NCI-H2227 (cell line): ENCODE data around the gene LRP1B.

ENCODE experiments used
- DNase-seq: peaks from one replicate; lab custom pipeline; 2025; ENCODE audit not compliant: unreplicated experiment; lab: John Stamatoyannopoulos, UW

The LRP1B gene

GRCh38 chr2:141601511-141602152 lies 529.2 kb downstream of the LRP1B start:
- DNase-seq: no peak

DNA sequence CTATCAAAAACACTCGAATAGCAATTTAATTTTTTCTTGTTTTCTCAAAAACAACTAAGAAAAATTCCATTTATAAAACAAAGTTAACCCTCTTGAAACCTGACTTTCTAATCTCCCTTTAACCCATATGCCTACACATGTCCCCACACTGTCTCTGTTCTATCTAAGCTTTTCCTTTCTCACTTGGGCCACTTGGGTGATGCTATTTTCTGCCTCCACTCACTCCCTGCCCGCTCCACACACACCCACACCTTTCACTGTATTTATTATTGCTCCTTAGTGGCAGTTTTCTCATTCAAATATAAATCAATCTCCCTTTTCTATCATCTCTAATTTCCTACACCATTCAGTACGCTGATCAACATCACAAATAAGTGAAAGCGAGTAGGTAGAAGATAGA lies 531.1 kb downstream of the LRP1B start:
- no peak for DNase-seq

- no peak for DNase-seq
Measured at GRCh38 chr2:141598982-141599381, 531.8 kb downstream of the LRP1B start.

DNA sequence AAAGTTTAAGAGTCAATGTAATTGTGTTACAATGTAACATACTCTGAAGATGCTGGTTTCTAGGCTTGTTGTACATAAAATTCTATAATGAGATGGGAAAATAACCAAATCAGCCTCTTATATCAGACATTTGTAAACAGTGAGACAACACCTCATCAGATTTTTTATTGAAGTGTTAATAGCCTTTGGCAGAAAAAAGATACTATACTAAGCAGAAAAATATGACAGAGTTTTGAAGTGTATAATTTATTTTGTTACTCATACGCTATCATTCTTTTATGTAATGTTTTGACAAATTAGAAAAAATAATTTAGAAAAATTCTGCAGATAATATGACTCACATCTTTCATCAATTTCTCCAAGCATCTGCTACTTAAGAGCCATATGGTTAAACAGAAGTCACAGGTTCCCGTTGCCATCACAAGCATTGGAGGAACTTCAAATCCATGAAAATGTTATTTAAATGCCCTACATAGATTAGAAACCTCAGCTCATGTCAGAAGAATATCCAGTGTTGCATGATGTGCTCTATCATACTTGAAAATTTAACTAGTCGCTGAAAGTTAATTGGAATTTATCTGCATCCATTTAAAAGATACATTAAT lies 535.4 kb downstream of the LRP1B start:
- DNase-seq: no peak

- DNase-seq: no peak
Measured at GRCh38 chr2:141591787-141592186, 539.0 kb downstream of the LRP1B start.

GRCh38 chr2:141590620-141591019 lies 540.2 kb downstream of the LRP1B start:
- DNase-seq: no peak

GRCh38 chr2:141589314-141589713 lies 541.5 kb downstream of the LRP1B start:
- DNase-seq: no peak

DNA sequence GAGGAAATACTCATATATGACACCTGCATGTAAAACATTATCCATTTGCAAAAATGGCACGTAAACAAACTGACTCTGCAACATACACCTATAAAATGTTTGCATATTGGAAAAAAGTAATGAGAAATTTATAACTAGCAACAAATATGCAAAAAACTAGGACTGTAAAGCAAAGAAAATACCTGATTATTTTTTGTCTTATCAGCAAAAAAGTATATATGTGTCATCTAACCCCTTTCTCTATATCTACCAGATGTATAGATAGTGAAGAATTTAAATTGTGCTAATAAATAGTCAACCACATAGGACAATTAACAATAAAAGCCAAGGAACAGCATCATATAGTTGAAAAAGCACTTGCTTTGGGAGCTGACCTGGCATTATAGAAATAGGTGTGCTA lies 543.8 kb downstream of the LRP1B start:
- no peak for DNase-seq

DNA sequence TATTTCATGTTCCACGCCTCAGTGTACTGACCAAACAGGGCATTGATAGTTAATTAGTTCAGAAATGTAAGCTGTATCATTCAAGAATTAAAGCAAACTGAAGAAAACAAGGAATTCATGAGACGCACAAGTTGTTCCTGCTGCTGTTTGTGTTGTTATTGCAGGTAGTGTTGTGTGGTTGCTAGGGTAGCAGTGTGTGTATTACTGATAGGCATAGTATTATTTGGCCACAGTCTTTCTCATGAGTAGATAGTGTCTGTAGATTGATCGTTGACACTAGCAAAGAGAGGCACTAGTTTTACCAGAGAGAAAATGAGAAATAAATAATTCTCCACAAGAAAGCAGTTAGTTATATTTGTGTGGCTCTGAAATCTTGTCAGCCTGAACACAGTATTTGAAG lies 548.6 kb downstream of the LRP1B start:
- DNase-seq: no peak

DNA sequence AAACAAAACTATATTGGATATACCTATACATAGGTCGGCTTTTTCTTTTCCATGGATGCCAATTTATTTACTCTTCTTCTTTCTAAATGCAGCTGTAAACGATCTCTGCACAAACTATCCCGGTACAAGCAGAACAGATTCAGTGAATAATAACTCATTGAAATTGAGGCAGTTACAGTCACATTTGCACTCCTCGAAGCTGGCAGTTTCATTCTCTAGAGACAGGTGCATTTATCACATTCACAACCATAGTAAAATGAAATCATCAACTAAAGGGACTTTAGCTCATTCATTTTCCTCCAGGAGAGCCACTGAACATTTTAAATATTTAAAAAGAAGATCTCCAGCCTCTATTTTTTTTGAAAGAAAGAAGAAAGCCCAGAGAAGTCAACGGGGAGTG lies 551.7 kb downstream of the LRP1B start:
- DNase-seq: no peak

GRCh38 chr2:141570474-141571131 lies 560.2 kb downstream of the LRP1B start:
- DNase-seq: no peak

DNA sequence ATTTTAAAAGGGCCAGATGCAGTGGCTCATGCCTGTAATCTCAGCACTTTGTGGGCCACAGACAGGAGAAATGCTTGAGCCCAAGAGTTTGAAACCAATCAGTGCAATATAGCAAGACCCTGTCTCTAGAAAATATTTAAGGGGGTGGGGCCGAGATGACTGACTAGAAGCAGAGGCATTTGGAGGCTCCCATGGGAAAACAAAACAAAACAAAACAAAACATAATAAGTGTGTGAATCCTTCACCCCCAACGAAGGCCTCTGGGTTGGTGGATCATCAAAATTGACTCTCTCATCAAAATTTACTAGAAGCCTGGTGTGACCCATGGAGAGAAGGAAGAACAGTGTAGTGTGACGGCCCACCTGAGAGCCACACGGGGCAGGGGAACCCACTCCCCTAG lies 560.9 kb downstream of the LRP1B start:
- DNase-seq: no peak

DNA sequence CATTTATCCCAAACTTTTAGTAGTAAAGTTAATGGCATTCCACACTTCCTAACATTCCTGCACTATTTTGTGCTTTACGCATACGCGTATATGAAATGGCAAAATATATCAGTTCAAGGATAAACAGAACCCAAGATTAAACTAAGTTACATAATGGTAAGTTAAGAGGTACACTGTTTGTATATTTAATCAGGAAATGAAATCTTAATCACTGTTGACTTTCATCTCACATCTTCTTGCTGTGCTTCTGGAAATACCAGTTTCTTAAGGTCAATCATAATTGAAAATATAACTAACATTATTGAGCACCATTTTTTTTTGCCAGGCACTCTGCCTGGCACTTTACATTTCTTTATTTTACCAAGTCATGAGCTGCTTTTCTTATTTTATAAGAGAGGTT lies 565.2 kb downstream of the LRP1B start:
- no peak for DNase-seq

- DNase-seq: no peak
Measured at GRCh38 chr2:141560723-141561122, 570.1 kb downstream of the LRP1B start.

GRCh38 chr2:141557329-141558095 lies 573.3 kb downstream of the LRP1B start:
- DNase-seq: no peak

DNA sequence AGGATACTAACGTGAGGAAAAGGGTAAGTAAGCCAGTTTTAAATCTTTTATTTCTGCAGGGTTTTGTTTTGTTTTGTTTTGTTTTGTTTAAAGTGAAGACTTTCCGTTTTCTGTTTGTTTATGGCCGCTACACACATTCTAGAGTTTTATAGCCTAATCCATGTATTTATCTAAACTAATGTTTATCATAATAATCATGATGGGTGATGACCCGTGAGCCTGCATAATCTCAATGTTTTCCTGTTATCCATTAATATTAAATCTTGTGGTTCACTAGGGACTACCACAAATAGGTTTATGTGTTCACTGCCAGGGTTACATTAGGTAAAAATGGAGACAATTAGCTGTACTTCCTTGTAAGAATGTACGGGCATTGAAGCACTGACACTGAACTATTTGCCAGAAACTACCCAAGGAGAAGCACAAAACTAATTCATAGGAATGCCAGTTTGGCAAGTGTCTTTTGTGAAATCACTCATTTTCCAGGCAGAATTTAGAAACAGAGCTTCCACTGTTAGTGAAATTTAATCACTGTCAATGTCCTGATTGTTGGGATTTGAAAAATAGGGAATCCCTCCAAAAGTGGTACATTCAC lies 574.8 kb downstream of the LRP1B start:
- DNase-seq: no peak

DNA sequence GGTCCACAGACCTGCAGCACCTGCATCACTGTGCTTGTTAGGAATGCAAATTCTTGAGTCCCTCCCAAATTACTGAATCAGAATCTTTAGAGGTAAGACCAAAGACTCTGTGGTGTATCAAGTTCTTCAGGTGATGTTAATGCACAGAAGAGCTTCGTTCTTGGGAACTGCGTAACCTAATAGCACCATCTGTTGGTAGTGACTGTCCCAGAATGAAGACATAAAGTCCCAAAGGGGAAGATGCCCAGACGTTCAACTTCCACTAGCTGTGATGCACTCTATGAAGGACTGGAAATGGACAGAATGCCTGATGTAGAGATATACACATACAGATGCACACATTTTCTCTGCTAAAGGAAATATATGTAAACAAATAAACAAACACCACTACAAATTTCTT lies 576.0 kb downstream of the LRP1B start:
- DNase-seq: peak; percentile 16

DNA sequence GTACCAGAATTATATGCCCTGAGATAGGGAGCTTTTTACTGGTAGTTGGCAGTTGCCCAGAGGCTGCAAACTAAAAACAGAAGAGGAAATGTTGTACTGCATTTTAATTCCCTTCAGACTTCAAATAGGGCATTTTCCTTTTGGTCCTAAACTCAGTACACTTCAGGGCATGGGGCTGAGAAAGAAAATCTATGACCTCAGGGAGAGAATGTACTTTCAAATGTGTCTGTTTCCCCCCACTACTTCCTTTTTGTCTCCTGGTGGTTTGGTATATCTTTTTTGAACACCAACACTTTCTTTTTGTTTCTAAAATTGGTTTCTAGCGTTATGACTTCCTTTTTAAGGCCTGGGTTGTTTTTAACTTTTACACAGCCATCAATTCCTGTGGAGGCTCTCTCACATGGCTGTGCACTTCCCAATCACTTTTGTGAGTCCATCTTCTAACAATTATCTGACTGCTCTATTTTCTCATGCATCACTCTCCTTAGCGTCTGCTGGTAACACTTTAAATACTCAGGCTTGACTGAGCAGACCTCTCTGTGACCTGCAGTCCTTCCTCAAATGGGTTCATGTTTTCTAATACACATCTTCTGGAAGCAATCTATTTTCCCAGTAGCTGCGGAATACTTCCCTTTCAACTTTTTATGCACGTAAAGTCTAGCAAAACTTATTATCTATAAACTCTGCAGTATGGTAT lies 596.0 kb downstream of the LRP1B start:
- DNase-seq: no peak

DNA sequence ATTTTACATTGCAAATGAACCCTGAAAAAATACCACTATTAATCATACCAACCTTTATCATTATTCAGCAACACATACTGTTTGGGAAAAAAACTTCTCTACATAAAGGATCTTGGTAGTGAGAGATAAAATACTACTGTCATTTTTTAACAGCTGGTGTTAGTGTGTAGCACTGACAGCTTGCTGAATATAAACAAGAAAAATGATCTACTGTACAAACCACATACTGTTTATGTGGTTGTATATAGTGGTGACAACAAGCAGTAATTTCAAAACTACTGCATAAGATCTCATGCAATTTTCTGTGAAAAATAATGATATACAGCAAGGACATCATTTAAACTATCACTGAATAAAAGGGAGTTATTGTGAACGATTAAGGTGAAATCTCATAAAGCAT lies 601.2 kb downstream of the LRP1B start:
- no peak for DNase-seq

DNA sequence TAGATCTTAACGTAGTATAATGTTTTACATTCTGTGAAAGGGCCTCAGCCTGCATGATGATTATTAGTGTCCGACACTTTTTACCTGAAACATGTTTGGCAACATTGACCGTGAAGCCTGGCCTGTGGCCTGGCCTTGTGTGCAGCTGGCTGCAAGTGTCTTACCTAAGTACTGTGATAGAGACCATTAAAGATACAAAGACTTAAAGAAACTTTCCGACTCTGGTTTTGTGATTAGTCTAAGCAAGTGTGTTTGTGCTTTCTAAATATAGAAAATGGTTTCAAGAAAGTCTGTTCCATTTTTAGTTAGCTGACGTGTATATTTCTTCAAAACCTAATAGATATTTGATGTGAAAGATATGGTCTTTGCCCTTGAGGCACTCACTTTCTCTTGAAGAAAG lies 601.8 kb downstream of the LRP1B start:
- DNase-seq: no peak

DNA sequence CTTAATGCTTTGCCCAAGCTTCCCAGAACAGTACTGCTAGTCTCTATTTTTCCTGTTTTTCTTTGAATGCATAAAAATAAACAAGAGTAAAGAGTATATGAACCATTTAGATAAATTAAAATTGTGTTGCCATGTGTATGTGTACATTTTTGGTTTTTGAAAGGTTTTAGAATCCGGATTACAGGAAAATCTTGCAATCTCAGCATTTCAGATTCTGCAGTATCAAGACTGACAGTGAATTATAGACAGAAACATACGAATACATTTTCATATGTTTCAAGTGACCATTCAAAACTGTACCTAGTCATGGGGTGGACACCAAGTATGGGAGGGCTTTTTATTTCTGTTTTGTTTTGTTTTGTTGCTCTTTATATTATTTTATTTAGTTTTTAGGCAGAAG lies 604.1 kb downstream of the LRP1B start:
- no peak for DNase-seq
